Mesothelial cell of epicardium (in vitro differentiated cells): Measurements from ENCODE around the gene FRS2. TPM values are rescaled to one million over a fixed set of nuclear protein-coding genes. Genes with fewer than 3 reads are reported as not detected.

Source experiments
- DNase-seq, 2 experiments: peaks; one replicate each; pipeline ENCODE4 v3.0.0; 2021; ENCODE audit warnings: low spot score in 2 of 2; ENCODE audit not compliant: unreplicated experiment in 2 of 2
- H3K27ac Mint-ChIP-seq: 2 replicates; pipeline ENCODE4 v1.8.0; 2021; ENCODE audit warnings: mixed read lengths
- H3K27me3 Mint-ChIP-seq: 2 replicates; pipeline ENCODE4 v1.8.0; 2021; ENCODE audit warnings: low read depth, mixed read lengths
- H3K36me3 Mint-ChIP-seq: 2 replicates; pipeline ENCODE4 v1.8.0; 2021; ENCODE audit warnings: mixed read lengths
- H3K4me1 Mint-ChIP-seq: 2 replicates; pipeline ENCODE4 v1.8.0; 2021; ENCODE audit warnings: mixed read lengths
- H3K4me3 Mint-ChIP-seq: 2 replicates; pipeline ENCODE4 v1.8.0; 2021; ENCODE audit warnings: mild to moderate bottlenecking, moderate library complexity, mixed read lengths
- H3K9me3 Mint-ChIP-seq: 2 replicates; pipeline ENCODE4 v1.8.0; 2021; ENCODE audit warnings: mixed read lengths
- total RNA-seq: library from RNA; stranded (reverse); gene quantifications from 3 replicates; pipeline ENCODE4 v1.2.1, GENCODE V29; 2021
- TF ChIP-seq, protein P1 (sequence below): fragments of 200-600 bp; sonication (generic); IDR thresholded peaks from one replicate; pipeline ENCODE4 v1.5.0; 2021; ENCODE audit warnings: antibody characterized with exemption; ENCODE audit not compliant: unreplicated experiment

FRS2 gene
- total RNA-seq, 1 donor from 2014 or later: 46.1 TPM

DNA sequence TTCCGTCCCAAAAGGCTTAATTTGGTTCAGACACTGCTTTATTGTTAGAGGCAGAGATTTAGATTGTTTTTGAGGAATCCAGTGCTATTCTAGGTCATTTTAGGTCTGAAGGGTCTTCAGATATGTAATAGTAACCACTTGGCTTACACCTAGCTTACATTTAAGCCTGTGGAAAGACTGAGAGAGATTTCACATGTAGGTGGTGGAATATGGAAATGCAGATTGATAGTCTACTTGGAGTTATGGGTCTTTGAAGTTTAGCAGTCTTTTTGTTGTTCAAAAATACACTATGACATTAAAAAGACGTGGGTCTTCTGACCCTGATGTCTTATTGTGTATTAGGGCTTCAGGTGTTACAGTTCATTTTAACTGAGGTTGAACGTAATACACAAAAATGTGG, 63.7 kb downstream of the FRS2 start:
- H3K36me3 Mint-ChIP-seq: peaks cover 16% of the 10 kb centered on the region
- peaks cover 20% of the 10 kb centered on the region for H3K4me1 Mint-ChIP-seq
- H3K4me3 Mint-ChIP-seq: no peak overlapping the region
- TF ChIP-seq, protein P1, sequence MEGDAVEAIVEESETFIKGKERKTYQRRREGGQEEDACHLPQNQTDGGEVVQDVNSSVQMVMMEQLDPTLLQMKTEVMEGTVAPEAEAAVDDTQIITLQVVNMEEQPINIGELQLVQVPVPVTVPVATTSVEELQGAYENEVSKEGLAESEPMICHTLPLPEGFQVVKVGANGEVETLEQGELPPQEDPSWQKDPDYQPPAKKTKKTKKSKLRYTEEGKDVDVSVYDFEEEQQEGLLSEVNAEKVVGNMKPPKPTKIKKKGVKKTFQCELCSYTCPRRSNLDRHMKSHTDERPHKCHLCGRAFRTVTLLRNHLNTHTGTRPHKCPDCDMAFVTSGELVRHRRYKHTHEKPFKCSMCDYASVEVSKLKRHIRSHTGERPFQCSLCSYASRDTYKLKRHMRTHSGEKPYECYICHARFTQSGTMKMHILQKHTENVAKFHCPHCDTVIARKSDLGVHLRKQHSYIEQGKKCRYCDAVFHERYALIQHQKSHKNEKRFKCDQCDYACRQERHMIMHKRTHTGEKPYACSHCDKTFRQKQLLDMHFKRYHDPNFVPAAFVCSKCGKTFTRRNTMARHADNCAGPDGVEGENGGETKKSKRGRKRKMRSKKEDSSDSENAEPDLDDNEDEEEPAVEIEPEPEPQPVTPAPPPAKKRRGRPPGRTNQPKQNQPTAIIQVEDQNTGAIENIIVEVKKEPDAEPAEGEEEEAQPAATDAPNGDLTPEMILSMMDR: no peak
- peaks cover 5% of the 10 kb centered on the region for H3K9me3 Mint-ChIP-seq
- no peaks in the 10 kb centered on the region for H3K27me3 Mint-ChIP-seq
- H3K27ac Mint-ChIP-seq: peak overlapping the region; percentile 99
- no peak for DNase-seq

GRCh38 chr12:69534389-69534822, 64.2 kb downstream of the FRS2 start:
- peaks cover 18% of the 10 kb centered on the region for H3K4me1 Mint-ChIP-seq
- H3K27me3 Mint-ChIP-seq: no peaks in the 10 kb centered on the region
- peaks cover 16% of the 10 kb centered on the region for H3K36me3 Mint-ChIP-seq
- H3K9me3 Mint-ChIP-seq: peaks cover 5% of the 10 kb centered on the region
- H3K27ac Mint-ChIP-seq: peak overlapping the region; percentile 99
- H3K4me3 Mint-ChIP-seq: no peak overlapping the region
- DNase-seq: peak; percentile 22 to 50
- TF ChIP-seq, protein P1: no peak

GRCh38 chr12:69540987-69541386, 70.8 kb downstream of the FRS2 start:
- H3K4me3 Mint-ChIP-seq: no peak overlapping the region
- H3K27me3 Mint-ChIP-seq: no peaks in the 10 kb centered on the region
- TF ChIP-seq, protein P1: no peak
- DNase-seq: no peak
- peaks cover 23% of the 10 kb centered on the region for H3K9me3 Mint-ChIP-seq
- peaks cover 33% of the 10 kb centered on the region for H3K36me3 Mint-ChIP-seq
- H3K4me1 Mint-ChIP-seq: peaks cover 7% of the 10 kb centered on the region
- peak overlapping the region; percentile 71 for H3K27ac Mint-ChIP-seq

- H3K36me3 Mint-ChIP-seq: peaks cover 22% of the 10 kb centered on the region
- DNase-seq: no peak
- H3K27ac Mint-ChIP-seq: no peak overlapping the region
- H3K4me1 Mint-ChIP-seq: peaks cover 7% of the 10 kb centered on the region
- H3K9me3 Mint-ChIP-seq: peaks cover 18% of the 10 kb centered on the region
- H3K4me3 Mint-ChIP-seq: no peak overlapping the region
- TF ChIP-seq, protein P1: no peak
- no peaks in the 10 kb centered on the region for H3K27me3 Mint-ChIP-seq
Observed at GRCh38 chr12:69544087-69544486, 73.9 kb downstream of the FRS2 start.

GRCh38 chr12:69545081-69545480, 74.9 kb downstream of the FRS2 start:
- Mint-ChIP-seq H3K27ac (no peak overlapping the region), H3K36me3 (peaks cover 22% of the 10 kb centered on the region), H3K4me3 (no peak overlapping the region), H3K4me1 (peaks cover 9% of the 10 kb centered on the region), H3K9me3 (peaks cover 18% of the 10 kb centered on the region), H3K27me3 (no peaks in the 10 kb centered on the region)
- TF ChIP-seq, protein P1: no peak
- no peak for DNase-seq
